GM20431 (cell line): ENCODE results near the gene SNRPD3.

ENCODE experiments used
- in situ Hi-C: fragments of 300-500 bp; cut with MseI, MboI; formaldehyde crosslinking; loops from one replicate; pipeline ENCODE4 v1.15.0; 2020; ENCODE audit warnings: low sequenced_read_pairs; ENCODE audit not compliant: unreplicated experiment

SNRPD3 gene

DNA sequence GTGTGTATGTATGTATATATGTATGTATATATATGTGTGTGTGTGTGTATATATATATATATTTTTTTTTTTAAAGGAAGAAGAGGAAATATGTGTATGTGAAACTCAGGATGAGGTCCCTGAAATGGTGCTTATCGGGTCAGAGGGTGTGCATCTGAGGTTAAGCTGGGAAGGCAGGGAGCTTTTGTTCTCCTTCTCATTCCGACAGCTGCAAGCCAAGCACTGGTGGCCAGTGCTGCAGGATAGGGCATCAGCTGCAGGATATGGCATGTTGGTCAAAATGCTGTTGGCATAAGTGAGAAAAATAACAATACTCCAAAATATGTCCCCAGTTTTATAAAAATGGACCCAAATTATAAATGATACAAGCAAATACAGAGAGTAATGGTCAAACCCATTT, 7.4 kb downstream of the SNRPD3 start:
- in situ Hi-C loops = no loop called here

DNA sequence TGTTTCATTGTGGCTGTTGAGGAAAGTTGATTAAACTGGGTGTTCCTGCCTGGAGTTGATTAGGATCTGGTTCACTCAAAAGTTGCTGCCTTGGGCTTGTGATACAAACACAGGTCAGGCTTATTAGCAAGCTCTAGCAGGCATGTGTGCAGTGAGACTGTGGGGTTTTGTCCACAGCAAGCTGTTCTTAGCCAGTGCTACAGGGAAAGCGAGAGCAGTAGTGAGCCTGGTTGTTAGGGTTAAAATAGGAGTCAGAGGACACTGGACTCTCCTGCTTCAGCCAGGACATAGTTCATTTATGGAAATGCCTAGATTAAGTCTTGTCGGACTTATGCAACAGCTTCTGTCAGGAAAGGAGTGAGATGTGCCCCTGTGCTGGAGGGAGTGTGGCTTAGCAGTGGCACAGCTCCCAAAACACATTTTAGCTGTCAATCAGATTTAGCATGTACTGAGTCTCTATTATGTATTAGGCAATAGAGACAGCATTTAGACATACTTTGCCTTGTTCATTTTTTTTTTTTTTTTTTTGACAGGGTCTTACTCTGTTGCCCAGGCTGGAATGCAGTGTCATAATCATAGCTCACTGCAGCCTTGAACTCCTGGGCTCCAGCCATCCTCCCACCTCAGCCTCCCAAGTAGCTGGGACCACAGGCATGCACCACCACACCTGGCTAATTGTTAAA, 8.7 kb downstream of the SNRPD3 start:
- in situ Hi-C loops = no loop called here

DNA sequence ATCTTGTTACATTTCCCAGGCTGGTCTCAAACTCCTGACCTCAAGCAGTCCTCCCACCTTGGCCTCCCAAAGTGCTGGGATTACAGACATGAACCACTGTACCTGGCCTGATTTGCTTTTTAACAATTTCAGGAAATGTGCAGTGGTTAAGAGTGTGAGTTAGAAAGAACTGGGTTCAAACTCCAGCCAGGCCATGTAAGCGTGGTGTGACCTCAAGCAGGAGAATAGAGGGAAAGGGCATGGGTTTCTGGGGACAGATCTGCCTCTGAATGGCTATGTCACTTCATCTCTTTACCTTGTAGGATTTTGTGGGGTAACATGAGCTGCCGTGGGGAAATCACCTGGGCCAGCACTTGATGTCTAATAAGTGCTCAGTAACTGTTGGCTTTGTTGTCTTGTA, 9.3 kb downstream of the SNRPD3 start:
- in situ Hi-C loops = no loop called here

DNA sequence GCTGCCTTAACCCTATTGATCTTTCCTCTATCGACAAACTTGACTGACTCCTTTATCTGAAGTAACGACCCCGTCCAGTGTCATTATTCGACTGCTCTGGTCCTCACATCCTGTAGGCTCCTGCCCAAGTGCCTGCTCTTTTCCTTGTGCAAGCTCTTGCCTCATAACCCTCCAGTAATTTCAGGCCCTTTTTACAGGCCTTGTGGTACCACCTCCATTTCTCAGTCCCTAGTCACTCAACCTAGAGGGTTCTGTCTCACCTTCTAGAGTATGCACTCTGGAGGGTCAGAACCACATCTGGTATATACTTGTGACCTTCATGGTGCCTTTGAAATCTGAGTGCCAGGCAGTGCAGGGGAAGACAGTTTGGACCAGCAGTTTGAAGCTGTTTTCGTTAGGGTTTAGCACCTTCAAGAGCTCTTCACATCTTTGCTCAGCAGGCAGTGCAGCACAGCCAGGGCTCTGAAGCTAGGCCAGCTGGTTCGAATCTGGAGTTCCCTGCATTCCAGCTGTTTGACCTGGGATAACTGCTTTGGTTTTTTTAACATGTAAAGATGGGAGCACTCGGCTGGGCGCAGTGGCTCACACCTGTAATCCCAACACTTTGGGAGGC, 11.2 kb downstream of the SNRPD3 start:
- in situ Hi-C loops = no loop called here

DNA sequence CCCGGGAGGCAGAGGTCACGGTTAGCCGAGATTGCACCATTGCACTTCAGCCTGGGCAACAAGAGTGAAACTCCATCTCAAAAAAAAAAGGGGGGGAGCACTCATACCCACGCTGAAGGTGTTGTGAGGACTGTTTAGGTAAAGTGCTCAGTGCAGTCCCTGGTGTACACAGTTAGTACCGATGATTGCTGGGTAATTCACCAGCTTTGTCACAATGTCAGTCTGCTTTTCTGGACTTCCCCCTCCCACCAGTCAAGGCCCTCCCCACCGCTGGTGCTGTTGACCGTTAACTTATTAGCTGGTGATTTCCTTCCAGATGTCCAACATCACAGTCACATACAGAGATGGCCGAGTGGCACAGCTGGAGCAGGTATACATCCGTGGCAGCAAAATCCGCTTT, 11.9 kb downstream of the SNRPD3 start:
- in situ Hi-C loops = no loop called here

DNA sequence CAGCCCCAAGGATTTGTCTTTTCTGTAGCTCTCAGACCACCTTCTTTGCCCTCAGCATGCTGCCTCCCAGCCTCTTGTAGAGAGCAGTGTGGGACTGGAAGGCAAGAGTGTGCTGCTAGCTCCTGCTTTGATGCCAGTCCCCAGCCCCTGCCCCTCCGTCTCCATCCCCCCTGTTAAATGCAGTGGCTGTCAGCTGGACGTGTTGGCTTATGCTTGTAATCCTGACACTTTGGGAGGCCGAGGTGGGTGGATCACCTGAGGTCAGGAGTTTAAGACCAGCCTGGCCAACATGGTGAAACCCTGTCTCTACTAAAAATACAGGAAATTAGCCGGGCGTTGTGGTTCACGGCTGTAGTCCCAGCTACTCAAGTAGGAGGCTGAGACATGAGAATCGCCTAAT, 15.5 kb downstream of the SNRPD3 start:
- in situ Hi-C loops = no loop called here

DNA sequence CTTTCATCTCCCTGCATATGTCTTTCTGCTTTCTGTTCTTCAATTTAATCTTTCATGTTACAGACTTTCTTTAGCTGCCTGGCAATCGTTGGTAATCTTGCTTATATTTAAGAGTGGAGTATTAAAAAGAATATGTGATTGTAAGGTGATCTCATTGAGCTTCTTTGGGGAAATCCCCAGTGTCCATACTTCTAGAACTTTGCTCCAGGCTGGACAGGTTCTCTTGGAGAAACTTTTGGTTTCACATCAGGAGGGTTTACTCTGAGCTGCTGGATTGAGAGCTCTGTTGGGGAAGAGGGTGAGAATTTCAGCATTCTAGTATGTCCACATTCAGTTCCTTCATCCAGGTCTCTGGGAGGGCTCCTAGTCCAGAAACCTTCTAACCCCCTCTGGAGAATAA, 21.0 kb downstream of the SNRPD3 start:
- in situ Hi-C loops = no loop called here

DNA sequence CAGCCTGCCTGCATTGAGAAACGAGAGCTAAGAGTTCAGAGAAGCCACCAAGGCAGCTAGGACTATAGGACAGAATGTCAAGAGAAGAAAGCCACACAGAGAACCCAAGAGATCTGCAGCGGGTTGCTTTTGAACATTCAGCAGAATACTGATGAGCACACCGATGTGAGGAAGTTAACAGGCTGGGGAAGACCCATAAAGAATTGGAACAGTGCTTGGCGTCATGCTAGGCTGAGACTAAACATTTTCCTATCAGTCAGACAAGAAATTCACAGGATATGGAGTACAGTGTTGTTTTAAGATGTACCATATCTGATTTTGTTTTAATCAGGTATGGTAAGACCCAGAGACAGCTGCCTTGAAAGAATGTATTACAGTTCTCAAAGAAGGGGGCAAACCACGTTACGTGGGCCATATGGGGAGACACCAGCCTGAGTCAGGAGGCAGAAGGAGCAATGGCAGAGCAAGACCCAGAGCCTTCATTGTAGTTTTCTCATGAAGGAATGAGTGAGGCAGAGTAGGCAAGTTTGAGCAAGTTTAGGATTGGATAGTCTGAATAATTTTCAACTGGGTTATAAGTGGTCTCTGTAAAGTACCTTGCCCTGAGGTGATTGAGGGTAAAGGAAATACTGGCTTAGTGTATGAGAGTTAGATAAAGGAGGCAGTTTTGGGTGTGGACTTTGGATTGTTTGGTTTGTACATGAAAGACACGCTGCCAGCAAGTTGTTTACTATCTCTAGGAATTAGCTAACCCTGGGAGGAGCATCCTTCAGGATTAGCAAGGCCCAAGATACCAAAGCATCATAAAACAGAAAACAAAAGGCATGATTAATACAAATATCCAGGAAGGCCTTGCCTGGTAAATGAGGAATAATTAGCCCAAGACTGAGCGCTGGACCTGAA, 22.8 kb downstream of the SNRPD3 start:
- in situ Hi-C loops = no loop called here

DNA sequence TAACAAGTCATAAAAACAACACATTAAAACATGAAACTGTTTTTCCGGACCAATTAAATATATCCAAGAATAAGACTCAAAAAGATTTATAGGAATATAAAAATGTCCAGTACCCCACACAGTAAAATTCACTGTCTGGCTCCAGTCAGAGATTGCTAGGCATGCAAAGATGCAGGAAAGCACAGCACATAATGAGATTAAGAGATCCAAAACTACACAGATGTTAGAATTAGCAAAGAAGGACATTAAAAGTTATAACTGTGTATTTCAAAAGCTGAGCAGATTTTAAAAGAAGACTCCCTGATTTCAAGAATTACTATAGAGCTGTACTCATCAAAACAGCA, 23.4 kb downstream of the SNRPD3 start:
- in situ Hi-C loops = no loop called here

DNA sequence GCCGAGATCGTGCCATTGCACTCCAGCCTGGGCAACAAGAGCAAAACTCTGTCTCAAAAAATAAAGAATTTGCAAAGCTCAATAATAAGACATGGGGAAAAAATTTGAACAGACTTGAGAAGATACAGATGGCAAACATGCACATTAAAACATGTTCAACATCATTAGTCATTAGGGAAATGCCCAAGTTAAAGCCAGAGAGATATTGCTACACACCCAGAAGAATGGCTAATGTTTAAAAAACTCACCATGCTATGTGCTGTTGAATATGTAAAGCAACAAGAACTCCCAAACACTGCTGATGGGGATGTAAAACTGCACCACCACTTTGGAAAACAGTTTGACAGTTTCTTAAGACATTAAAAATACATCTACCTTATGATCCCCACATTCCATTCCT, 24.5 kb downstream of the SNRPD3 start:
- in situ Hi-C loops = no loop called here

DNA sequence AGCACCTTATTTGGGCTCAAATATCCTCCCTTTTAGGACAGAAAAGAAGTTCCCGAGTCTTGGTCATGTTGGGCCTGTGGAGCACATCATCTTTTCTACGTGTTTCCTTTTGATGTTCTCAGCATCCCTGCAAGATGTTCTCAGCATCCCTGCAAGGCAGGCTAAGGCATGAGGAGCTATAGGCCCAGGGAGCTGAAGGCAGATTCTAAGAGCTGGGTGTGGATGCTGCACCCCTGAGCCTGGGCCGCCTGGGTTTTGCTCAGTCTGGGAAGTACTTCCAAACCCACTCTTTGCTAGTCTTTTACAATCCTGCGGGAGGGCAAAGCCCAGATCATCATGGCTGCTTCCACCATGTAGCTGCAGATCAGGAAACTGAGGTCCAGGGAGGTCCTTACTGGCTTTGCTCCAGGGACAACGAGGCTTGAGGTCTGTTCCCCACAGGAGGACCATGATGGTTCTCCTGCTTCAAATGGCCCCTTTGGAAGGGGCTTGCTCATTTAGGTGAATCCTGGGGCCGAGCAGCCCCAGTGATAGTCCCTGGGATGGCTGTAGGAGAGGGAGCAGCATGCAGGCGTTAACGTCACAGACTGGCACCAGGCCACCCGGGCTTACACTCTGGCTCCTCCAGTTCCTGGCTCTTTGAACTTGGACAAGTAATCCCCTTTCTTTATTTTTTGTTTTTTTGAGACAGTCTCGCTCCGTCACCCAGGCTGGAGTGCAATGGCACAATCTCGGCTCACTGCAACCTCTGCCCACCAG, 26.4 kb downstream of the SNRPD3 start:
- in situ Hi-C loops = no loop called here

DNA sequence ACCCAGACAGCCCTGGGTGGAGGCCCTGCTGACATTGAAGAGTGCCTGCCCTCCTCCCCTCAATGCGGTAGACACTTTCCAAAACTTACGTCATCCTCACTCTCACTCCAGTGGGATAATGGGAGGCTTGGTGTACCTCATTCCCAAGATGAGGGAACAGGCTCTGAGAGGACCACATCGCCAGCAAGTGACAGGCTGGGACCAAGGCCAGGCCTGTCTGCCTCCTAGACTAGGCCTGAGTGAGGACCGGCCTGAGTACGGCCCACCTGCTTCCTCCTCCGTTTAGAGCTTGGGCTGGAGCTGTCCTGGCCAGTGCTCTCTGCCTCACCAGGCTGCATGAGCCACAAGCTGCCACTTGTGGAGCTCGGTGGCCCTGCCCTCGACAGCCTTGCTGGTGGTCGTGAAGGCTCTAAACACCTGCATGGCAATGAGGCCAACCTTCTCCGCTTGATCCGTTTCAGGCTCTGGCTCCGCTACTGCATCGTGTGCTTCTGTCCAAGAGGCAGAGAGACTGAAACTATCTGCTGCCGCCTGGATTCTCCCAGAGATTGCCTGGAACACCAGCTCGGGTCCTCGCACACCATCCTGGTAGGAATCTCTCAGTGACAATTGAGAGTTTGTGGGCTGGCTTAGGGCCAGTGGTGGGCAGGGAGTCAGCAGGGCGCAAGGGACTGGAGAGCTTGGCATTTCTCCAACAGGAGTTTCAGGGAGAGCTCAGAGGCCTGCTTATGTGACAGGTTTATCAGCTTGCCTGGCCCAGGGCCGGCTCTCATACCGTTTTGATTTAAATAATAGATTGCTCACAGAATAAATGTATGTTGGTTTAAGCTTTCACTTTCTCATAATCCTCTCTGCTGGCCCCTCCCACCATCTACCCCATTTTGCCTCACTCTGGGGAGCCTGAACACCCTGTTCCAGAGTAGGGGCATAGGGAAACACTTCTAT, 27.7 kb downstream of the SNRPD3 start:
- in situ Hi-C loops = no loop called here

DNA sequence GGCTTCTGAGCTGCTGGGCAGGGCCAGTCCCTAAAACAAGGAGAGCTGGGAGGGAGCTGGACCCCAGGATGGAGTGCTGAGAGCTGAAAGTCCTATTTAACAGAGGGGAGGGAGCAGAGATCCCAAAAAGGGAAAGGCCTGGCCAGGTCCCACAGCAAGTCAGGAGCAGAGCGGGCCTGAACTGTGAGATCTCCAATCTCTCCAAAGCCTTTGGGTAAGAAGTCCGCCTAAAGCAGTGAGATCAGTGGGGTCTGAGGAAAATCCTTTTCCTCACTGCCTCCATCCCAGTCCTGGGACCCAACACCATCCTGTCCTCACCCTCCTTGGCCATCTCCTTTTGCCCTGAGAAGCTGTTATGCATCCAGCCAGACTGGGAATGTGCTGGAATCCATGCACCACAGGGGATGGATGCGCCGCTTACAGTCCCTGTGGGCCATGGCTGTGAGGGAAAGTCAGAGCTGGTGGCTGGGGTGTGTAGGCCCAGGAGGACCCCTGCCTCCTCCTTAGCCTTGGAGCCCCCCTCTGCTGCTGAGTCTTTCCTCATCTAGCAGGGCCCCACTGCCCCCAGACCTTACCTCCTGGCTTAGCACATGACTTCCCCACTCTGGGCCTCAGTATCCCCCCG, 28.5 kb downstream of the SNRPD3 start:
- in situ Hi-C loops = no loop called here

DNA sequence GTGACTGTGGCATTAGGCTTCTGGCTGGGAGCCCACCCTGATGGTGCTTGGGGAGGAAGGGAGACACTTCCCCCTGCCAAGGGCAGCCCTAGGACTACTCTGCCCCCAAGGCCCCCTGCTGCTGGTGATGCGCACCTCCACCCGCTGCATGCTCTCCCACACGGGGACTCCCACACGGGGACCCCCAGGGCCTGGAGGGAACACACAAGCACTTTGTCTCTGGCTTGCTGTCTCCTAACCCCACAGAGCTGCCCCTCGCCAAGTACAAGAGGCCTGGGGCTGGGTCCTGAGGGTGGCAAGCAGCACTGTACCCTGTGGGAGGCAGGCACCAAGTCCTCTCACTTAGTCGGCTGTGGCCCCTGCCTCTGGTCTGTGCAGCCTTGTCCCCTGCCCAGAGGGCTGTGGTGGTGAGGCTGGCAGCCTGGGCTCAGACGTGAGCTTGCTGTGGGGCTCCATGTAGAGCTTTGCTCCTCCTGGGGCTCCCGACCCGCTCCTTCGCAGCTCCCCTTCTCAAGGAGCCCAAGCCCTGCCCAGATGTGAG, 29.1 kb downstream of the SNRPD3 start:
- in situ Hi-C loops = no loop called here

DNA sequence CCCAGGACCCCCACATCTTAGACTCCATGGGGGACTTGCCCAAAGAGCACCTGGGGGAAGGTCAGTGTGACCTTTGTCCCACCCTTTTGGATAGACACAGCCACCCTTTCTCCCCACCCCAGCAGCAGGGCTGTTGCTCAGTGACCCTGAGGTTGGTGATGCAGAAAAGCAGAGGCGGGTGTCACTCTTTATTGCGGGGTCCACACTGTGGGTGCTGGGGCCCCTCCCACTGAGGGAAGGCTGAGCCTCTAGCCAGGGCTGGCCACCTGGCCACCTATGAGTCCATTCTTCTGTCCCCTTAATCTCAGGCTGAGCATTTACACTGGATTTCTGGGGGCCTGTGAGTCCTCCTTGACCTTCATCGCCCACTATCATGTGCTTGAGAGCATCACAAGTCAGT, 29.7 kb downstream of the SNRPD3 start:
- in situ Hi-C loops = no loop called here

DNA sequence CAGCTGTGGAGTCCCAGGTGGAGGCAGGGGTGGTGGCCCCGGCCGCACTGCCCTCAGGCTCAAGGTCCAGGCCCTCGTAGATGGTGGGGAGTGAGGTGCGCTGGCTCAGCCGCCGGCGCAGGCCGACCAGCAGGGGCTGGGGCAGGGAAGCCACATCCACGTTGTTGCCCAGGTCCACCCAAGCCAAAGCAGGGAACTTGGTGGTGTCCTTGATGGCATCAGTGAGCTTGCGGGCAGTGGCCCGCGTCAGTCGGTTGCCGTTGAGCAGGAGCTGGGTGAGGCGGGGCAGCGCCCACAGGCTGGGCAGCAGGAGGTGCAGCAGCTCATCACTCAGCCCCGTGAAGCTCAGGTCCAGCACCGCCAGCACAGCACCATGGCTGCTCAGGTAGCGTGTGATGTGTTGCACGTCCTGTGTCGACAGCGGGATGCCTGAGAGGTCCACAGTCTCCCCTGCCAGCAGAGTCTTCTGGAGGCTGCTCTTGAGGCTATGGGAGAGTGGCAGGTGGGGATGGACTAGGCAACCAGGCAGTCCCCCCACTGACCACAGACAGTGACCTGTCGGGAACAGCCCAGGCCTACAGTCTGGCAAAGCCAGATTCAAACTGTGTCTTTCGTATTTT, 30.2 kb downstream of the SNRPD3 start:
- in situ Hi-C loops = no loop called here

DNA sequence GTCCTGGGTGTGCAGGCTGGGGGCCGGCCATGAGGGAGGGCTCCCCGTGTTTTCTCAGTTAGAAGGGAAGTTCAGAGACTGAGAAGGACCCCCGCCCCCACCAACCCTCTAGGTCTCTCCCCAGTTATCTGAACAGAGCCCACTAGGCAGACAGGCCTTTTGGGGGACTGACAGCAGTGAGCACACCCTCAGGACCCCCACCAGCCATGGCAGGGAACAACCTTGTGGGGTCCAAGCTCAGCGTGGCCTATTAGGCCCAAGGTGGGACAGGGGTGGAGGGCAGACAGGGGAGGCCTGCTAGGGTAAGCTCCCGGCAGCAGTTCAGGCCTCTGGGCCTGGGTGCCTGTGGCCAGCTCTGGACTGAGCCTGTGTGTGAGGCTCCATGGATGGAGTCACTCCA, 31.5 kb downstream of the SNRPD3 start:
- in situ Hi-C loops = no loop called here

DNA sequence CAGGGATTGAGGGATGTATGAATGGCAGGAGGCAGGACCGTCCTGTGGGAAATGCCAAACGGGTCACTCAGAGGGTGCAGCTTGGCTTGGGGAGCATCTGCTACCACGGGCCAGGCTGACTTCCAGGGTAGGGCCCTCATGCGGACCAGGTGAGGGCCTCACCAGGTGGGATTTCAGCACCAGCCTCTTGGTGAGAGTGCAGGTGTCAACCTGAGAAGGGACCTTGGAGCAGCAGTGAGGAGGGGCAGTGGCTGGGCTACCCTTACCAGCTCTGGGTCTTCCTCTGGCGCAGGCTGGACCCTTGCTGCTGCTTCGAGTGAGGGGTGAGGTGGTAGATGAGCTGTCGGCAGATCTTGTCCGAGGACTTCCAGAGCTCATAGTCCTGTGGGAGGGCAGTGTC, 32.1 kb downstream of the SNRPD3 start:
- in situ Hi-C loops = no loop called here
